Measurements from ENCODE around the gene UBTD2. TPM values are rescaled to one million over a fixed set of nuclear protein-coding genes. Genes with fewer than 3 reads are reported as not detected.

UBTD2 gene
- total and polyA plus RNA-seq, 2 of the 4 experiments (the other 2 are of a cell fraction), result 11.2 to 20.6 TPM

DNA sequence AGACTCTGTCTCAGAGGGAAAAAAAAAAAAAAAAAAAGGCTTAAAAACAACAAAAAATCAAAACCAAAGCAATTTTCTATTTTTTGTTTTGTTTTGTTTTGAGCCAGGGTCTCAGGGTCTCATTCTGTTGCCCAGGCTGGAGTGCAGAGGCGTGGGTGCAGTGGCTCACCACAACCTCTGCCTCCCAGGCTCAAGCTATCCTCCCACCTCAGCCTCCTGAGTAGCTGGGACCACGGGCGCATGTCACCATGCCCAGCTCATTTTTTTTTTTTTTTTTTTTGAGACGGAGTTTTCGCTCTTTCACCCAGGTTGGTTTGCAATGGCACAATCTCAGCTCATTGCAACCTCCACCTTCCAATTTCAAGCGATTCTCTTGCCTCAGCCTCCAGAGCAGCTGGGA lies 101.3 kb downstream of the UBTD2 start:
- dilution Hi-C loops (cut with HindIII; ENCODE audit: low sequenced_read_pairs, unreplicated experiment), result no loop called here
- no peak overlapping the region for H2AFZ ChIP-seq (replicated peaks; ENCODE audit: low read length, poor library complexity)
- ChIA-PET POLR2A (ENCODE audit: unreplicated experiment) (interaction anchor here (0.6 kb wide), 2 partner anchors 9 to 226 kb away, joined by 5 to 6 read pairs; no protein-coding TSS in a partner anchor), CTCF (no interaction called here)
- no peak overlapping the region for H2BK15ac ChIP-seq (ENCODE audit: low read depth, low read length)
- H3K9ac ChIP-seq (ENCODE audit: low read depth, low read length), result no peak overlapping the region
- no peak overlapping the region for H2BK20ac ChIP-seq (ENCODE audit: low read depth, low read length)
- peaks cover 26 to 74% of the 10 kb centered on the region in 2 experiments for H3K79me1 ChIP-seq (ENCODE audit: low read depth in 1 of 2, low read length in 2 of 2)
- no peak overlapping the region for H3K23ac ChIP-seq (ENCODE audit: low read depth, low read length)
- no peaks in the 10 kb centered on the region for H3K9me3 ChIP-seq (ENCODE audit: control insufficient read depth, insufficient read depth, low read length)
- BruUV-seq (replicated peaks), result no TSS peak
- no peak overlapping the region for H4K5ac ChIP-seq (ENCODE audit: low read depth, low read length)
- H4K91ac ChIP-seq (ENCODE audit: insufficient read depth, low read depth, low read length), result no peak overlapping the region
- H3K36me3 ChIP-seq (ENCODE audit: control insufficient read depth, insufficient read depth, low read length), result peaks cover 2% of the 10 kb centered on the region
- no peak overlapping the region for H3K4me3 ChIP-seq (ENCODE audit: insufficient read depth, low read depth, low read length)
- peaks cover 12% of the 10 kb centered on the region for H3K4me1 ChIP-seq (ENCODE audit: control insufficient read depth, insufficient read depth, low read length)
- ATAC-seq (ENCODE audit: low read depth) (no peak), DNase-seq (no peak)
- peaks cover 22% of the 10 kb centered on the region for H3K9me1 ChIP-seq (ENCODE audit: insufficient read depth, low read length)
- H2BK120ac ChIP-seq (ENCODE audit: low read depth, low read length), result no peak overlapping the region
- in situ Hi-C loops (cut with MboI; ENCODE audit: low sequenced_read_pairs), result loop anchor here (25.0 kb wide), 1 partner anchor 770 kb away; the partner anchor contains the start of gene FGF18
- H2AK9ac ChIP-seq (replicated peaks; ENCODE audit: low read depth, low read length, poor library complexity), result no peak overlapping the region
- H3K4me2 ChIP-seq (ENCODE audit: low read depth, low read length), result no peak overlapping the region
- WGBS, 2 experiments (ENCODE audit: extremely low coverage in 2 of 2, insufficient read length in 1 of 2), result 100% methylated on average over 3 of the region's 6 CpGs; no CpG with 5 or more reads in 1 of the 2 experiments
- no peak overlapping the region for H4K8ac ChIP-seq (ENCODE audit: low read depth in 2 of 2, low read length in 2 of 2)
- no peak overlapping the region for H3K27ac ChIP-seq (ENCODE audit: insufficient read depth, low read length)
- TF ChIP-seq, protein P1, sequence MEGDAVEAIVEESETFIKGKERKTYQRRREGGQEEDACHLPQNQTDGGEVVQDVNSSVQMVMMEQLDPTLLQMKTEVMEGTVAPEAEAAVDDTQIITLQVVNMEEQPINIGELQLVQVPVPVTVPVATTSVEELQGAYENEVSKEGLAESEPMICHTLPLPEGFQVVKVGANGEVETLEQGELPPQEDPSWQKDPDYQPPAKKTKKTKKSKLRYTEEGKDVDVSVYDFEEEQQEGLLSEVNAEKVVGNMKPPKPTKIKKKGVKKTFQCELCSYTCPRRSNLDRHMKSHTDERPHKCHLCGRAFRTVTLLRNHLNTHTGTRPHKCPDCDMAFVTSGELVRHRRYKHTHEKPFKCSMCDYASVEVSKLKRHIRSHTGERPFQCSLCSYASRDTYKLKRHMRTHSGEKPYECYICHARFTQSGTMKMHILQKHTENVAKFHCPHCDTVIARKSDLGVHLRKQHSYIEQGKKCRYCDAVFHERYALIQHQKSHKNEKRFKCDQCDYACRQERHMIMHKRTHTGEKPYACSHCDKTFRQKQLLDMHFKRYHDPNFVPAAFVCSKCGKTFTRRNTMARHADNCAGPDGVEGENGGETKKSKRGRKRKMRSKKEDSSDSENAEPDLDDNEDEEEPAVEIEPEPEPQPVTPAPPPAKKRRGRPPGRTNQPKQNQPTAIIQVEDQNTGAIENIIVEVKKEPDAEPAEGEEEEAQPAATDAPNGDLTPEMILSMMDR (conservative IDR thresholded peaks at IDR 0.05; ENCODE audit: low read depth, low read length), result no peak
- no peak for TF ChIP-seq RAD21 (IDR thresholded peaks at IDR 0.05; ENCODE audit: low read length)
- TF ChIP-seq FOS (IDR thresholded peaks at IDR 0.05; ENCODE audit: low read depth, low read length), result no peak
- TF ChIP-seq BHLHE40 (IDR thresholded peaks at IDR 0.05; ENCODE audit: low read depth, low read length), result no peak
- TF ChIP-seq MAZ (IDR thresholded peaks at IDR 0.05; ENCODE audit: borderline replicate concordance, low read depth, low read length), result no peak
- no peak for TF ChIP-seq SMC3 (IDR thresholded peaks at IDR 0.05; ENCODE audit: low read depth, low read length)
- TF ChIP-seq RFX5 (IDR thresholded peaks at IDR 0.05; ENCODE audit: low read depth, low read length), result no peak
- TF ChIP-seq CHD1 (IDR thresholded peaks at IDR 0.05; ENCODE audit: low read depth, low read length), result no peak
- no peak for TF ChIP-seq RCOR1 (IDR thresholded peaks at IDR 0.05; ENCODE audit: insufficient replicate concordance, low read length)
- TF ChIP-seq MXI1 (IDR thresholded peaks at IDR 0.05; ENCODE audit: borderline replicate concordance, low read depth, low read length), result no peak
- TF ChIP-seq CEBPB (IDR thresholded peaks at IDR 0.05; ENCODE audit: low read depth, low read length), result no peak
- no peak for TF ChIP-seq NFE2L2 (IDR thresholded peaks at IDR 0.05; ENCODE audit: low read depth, low read length)
- no peak for TF ChIP-seq POLR2A (IDR thresholded peaks at IDR 0.05; ENCODE audit: low read depth, low read length)
- TF ChIP-seq MAFK (IDR thresholded peaks at IDR 0.05; ENCODE audit: low read depth, low read length), result no peak
- H2BK5ac ChIP-seq (ENCODE audit: low read depth, low read length, poor library complexity, severe bottlenecking), result no peak overlapping the region
- no peak overlapping the region for H3K56ac ChIP-seq (ENCODE audit: extremely low read depth, insufficient read depth, low read length)
- no peaks in the 10 kb centered on the region for H3K27me3 ChIP-seq (ENCODE audit: control insufficient read depth, insufficient read depth, low read length)
- H2AK5ac ChIP-seq (ENCODE audit: low read depth, low read length), result no peak overlapping the region
- intact Hi-C loops (cut with micrococcal nuclease), result no loop called here
- no peak overlapping the region for H3K4ac ChIP-seq (ENCODE audit: low read depth, low read length)
- peaks cover 27% of the 10 kb centered on the region for H4K20me1 ChIP-seq (ENCODE audit: insufficient read depth, low read length)
- no peak overlapping the region for H3K18ac ChIP-seq (ENCODE audit: low read depth, low read length)
- H3K14ac ChIP-seq (replicated peaks; ENCODE audit: low read depth, low read length), result no peak overlapping the region
